ENCODE results near the gene TMEM243. TPM values are rescaled to one million over a fixed set of nuclear protein-coding genes. Genes with fewer than 3 reads are reported as not detected.

TMEM243 gene
- total RNA-seq, 1 donor from 2014 or later: 24.6 TPM

- DNase-seq (ENCODE audit: low spot score): no peak
- ATAC-seq: no peak
- intact Hi-C loops (cut with DNase I): no loop called here
Observed at GRCh38 chr7:87173471-87173870, 46.1 kb downstream of the TMEM243 start.

DNA sequence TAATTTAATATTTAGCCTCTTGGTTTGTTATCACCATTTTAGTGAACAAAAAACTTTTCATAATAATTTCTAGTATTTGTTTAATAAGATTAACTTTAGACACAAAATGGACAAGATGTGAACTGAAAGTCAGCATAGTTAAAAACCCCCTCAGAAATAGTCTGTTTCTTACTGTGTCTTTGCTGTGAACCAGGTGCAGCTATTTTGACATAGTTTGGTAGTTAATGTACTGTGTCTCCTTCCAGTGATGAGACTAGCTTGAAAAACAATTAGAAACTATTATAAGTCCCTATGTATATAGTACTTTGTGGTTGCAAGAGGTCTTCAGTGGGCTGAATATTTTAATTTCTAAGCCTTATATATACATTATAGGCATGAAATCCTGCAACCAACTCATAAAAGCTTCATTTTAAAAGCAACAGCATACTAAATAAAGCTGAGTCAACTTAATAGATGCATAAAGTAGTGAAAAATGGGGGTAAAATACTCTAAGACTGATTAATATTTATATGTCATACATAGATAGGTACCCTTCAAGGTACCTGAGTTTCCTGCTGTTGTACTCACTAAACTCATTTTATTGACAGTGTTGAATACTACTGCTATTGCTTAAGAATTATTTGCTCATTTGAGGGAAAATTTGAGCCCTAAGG, 48.1 kb downstream of the TMEM243 start:
- DNase-seq (ENCODE audit: low spot score) (no peak), ATAC-seq (no peak)
- intact Hi-C loops (cut with DNase I): no loop called here

- DNase-seq (ENCODE audit: low spot score) (no peak), ATAC-seq (no peak)
- intact Hi-C loops (cut with DNase I): no loop called here
Observed at GRCh38 chr7:87170828-87171227, 48.7 kb downstream of the TMEM243 start.

- intact Hi-C loops (cut with DNase I): no loop called here
- no peak for ATAC-seq
Observed at GRCh38 chr7:87164433-87164832, 55.1 kb downstream of the TMEM243 start.

GRCh38 chr7:87159538-87159937, 60.0 kb downstream of the TMEM243 start:
- intact Hi-C loops (cut with DNase I): no loop called here
- no peak for DNase-seq (ENCODE audit: low spot score)
- no peak for ATAC-seq

More at GRCh38 chr7:87164433-87164832, 55.1 kb downstream of the TMEM243 start:
- no peak for DNase-seq (ENCODE audit: low spot score)

DNA sequence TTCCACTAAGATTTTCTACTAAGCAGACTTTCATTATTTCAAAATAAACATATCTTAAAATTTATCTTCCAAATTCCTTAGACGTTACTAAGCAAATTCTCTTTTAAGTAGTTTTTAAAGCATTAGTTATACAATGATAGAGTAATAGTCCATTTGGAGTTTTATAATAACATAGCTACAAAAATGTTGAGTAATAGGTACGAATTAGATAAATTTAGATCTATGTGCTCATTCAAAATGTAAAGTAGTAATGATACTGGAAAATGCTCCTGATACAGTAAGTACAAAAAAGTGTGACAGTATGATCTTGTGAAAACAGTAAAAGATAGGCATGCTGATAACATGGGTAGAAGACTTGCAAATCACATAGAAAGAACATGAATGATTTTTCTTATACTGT, 62.8 kb downstream of the TMEM243 start:
- intact Hi-C loops (cut with DNase I): no loop called here
- DNase-seq (ENCODE audit: low spot score): no peak
- no peak for ATAC-seq

DNA sequence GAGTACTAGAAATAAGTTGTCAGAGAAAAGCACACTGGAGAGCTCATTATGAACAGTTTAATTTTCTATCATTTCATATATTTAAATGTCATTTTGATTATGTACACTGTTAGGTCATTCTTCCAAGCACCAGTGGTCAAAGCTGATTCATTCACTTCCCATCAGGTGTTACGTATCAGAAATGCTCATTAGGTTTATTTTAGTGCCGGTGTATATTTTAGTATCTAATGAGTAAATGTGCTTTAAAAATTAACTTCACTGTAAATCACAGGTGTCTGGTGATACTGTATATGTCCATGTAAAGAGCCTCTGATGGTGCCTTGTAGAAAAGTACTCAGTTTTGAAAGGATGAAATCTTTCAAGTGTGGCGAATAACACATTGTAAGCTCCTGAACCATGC, 63.7 kb downstream of the TMEM243 start:
- ATAC-seq: no peak

GRCh38 chr7:87154569-87154968, 65.0 kb downstream of the TMEM243 start:
- ATAC-seq (no peak), DNase-seq (ENCODE audit: low spot score) (no peak)
- intact Hi-C loops (cut with DNase I): no loop called here

More for the DNA sequence above, 63.7 kb downstream of the TMEM243 start:
- intact Hi-C loops (cut with DNase I): no loop called here
- no peak for DNase-seq (ENCODE audit: low spot score)

DNA sequence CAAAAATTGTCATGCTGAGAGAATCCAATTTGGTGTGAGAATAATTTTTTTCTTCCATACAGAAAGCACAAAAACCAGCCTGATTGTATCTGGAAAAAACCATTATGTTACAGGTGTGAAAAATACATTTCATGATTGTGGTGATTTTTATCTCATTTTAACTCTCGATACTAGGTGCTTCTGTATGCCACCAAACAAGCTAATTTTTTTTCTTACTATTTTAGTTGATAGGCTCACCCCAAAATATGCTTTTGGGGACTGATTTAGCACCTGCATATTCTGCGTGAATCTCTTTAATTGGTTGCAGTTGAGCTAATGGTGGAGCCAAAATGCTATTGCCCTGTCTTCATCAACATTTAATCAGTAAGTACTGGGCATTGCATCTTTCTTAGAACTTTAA, 65.4 kb downstream of the TMEM243 start:
- DNase-seq (ENCODE audit: low spot score): no peak
- no peak for ATAC-seq
- intact Hi-C loops (cut with DNase I): no loop called here

DNA sequence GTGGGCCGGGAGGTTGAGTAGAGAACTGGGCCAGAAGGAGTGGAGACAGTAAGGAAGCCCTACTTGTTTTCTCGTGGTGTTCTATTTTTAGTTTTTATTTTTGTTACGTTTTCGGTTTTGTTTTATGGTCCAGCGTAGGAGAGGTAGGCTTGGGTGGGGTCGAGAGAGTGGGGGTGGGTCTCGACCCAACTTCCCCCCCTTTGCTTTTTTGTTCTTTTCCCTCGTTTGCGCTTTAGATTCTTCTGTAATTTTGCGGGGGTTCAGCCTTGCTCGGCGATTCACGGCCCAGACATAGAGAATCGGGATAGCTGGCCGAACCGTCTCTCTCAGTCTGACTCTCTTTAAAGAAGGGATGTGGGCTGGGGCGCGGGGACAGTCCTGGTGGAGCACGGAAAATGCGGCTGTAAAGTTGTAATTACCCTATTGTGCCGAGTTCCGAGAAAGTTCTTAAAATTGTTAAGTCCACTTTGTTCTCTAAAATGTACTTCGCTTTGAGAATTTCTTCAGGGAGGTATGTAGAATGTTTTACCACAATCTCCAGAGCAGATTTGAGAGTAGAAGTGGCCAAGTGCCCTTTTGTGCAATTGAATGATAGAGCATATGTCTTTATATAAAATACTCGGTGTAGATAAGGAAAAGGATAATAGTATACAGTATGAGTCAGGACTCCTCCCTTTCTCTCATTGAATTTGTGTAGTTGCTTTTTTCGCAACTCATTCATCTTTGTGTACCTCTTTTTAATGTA, 66.5 kb downstream of the TMEM243 start:
- ATAC-seq (peak; percentile 10), DNase-seq (ENCODE audit: low spot score) (peak; percentile 62)
- intact Hi-C loops (cut with DNase I): no loop called here

- intact Hi-C loops (cut with DNase I): no loop called here
- ATAC-seq: peak; percentile 98
- peak; percentile 96 for DNase-seq (ENCODE audit: low spot score)
Observed at GRCh38 chr7:87152112-87152896, 67.2 kb downstream of the TMEM243 start, which contains the start of gene DMTF1. DMTF1 (plus strand) TSS chr7:87152453; CDS start chr7:87164942, 12,489 bp downstream.

GRCh38 chr7:87151729-87152111, 67.8 kb downstream of the TMEM243 start:
- DNase-seq (ENCODE audit: low spot score) (no peak), ATAC-seq (no peak)
- intact Hi-C loops (cut with DNase I): no loop called here

GRCh38 chr7:87151002-87151728, 68.4 kb downstream of the TMEM243 start:
- intact Hi-C loops (cut with DNase I): no loop called here
- DNase-seq (ENCODE audit: low spot score) (no peak), ATAC-seq (no peak)

- DNase-seq (ENCODE audit: low spot score): no peak
- intact Hi-C loops (cut with DNase I): no loop called here
- ATAC-seq: no peak
Observed at GRCh38 chr7:87148332-87148955, 71.1 kb downstream of the TMEM243 start.

- intact Hi-C loops (cut with DNase I): no loop called here
- DNase-seq (ENCODE audit: low spot score): no peak
- no peak for ATAC-seq
Observed at GRCh38 chr7:87147500-87147899, 72.0 kb downstream of the TMEM243 start.

DNA sequence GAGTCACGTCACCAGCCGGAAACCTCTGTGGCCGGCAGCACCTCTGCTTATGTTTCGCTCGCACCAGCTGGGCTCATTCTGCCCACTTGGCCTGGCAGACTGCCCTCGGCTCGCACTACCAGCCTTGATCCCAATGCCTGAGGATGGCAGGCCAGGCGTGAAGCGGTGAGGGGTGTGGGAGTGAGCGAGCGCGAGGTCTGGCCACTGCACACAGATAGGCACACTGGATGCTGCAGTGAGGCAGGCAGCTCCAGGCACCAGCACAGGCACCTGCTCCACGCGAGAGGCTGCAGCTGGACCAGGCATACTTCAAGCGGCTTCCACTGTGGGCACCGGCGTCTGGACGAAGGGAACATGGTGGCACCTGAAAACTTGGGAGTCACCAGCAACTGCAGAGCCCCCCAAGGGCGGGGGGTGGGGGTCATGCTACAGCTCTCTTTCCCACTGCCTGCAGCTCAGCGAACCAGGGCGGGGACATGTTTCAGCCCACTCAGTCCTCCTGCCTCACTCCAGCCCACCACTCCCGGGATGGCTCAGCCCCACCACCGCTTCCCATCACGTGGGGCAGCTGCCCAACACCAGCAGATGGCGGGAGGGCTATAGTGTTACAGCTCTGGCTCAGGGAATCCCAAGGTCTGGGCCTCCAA, 72.7 kb downstream of the TMEM243 start:
- intact Hi-C loops (cut with DNase I): no loop called here
- DNase-seq (ENCODE audit: low spot score): no peak
- no peak for ATAC-seq

Data from sciatic nerve (tissue), 2 donors.